PC-9 (cell line): ENCODE results near the gene ITGA8.

Experiments used
- EZH2 ChIP-seq: fragments of 200-600 bp; sonication (generic); IDR thresholded peaks from 2 replicates; pipeline ENCODE4 v1.8.0; 2017; ENCODE audit warnings: antibody characterized with exemption, low read depth
- TF ChIP-seq, protein P1 (sequence below): fragments of 200-600 bp; sonication (generic); conservative IDR thresholded peaks from 2 replicates; pipeline ENCODE4 v1.6.1; 2017; ENCODE audit warnings: mixed run types, antibody characterized with exemption, mild to moderate bottlenecking, moderate library complexity

GRCh38 chr10:15484128-15484527 is 235.6 kb downstream of the ITGA8 start:
- TF ChIP-seq, protein P1, sequence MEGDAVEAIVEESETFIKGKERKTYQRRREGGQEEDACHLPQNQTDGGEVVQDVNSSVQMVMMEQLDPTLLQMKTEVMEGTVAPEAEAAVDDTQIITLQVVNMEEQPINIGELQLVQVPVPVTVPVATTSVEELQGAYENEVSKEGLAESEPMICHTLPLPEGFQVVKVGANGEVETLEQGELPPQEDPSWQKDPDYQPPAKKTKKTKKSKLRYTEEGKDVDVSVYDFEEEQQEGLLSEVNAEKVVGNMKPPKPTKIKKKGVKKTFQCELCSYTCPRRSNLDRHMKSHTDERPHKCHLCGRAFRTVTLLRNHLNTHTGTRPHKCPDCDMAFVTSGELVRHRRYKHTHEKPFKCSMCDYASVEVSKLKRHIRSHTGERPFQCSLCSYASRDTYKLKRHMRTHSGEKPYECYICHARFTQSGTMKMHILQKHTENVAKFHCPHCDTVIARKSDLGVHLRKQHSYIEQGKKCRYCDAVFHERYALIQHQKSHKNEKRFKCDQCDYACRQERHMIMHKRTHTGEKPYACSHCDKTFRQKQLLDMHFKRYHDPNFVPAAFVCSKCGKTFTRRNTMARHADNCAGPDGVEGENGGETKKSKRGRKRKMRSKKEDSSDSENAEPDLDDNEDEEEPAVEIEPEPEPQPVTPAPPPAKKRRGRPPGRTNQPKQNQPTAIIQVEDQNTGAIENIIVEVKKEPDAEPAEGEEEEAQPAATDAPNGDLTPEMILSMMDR, result no peak
- no peak for TF ChIP-seq EZH2
